CD14-positive monocyte (primary cell): ENCODE data around the gene LAG3. TPM values are rescaled to one million over a fixed set of nuclear protein-coding genes. Genes with fewer than 3 reads are reported as not detected.

ENCODE experiments used
- DNase-seq, 3 donors: peaks; one replicate each; pipeline ENCODE4 v3.0.0-alpha.2; 2011 to 2022
- H2AFZ ChIP-seq: 2 replicates; pipeline ENCODE4 v1.6.0; 2012; ENCODE audit warnings: mild to moderate bottlenecking, low read depth, low read length, inconsistent platforms; ENCODE audit not compliant: insufficient read depth, poor library complexity, severe bottlenecking
- H3K27ac ChIP-seq, 2 donors: 1 replicate in 1 of 2; 2 replicates in 1 of 2; pipeline ENCODE4 v1.5.1; 2012 to 2013; ENCODE audit warnings: low read length in 2 of 2, control low read depth in 1 of 2, inconsistent platforms in 1 of 2, low read depth in 1 of 2, mild to moderate bottlenecking in 1 of 2
- H3K27me3 ChIP-seq, 2 donors: one replicate each; pipeline versions ENCODE4 v1.6.0 to v1.6.1; 2011 to 2013; ENCODE audit warnings: low read length in 2 of 2; ENCODE audit not compliant: control insufficient read depth in 2 of 2, insufficient read depth in 2 of 2
- H3K36me3 ChIP-seq, 2 donors: replicated peaks in 1 of 2; 1 replicate in 1 of 2; 2 replicates in 1 of 2; pipeline versions ENCODE4 v1.5.1 to v1.6.1; 2012 to 2013; ENCODE audit warnings: low read length in 2 of 2, control low read depth in 1 of 2, inconsistent platforms in 1 of 2, mild to moderate bottlenecking in 1 of 2; ENCODE audit not compliant: insufficient read depth in 2 of 2, control insufficient read depth in 1 of 2
- H3K4me1 ChIP-seq, 2 donors: 1 replicate in 1 of 2; 2 replicates in 1 of 2; pipeline versions ENCODE4 v1.5.1 to v1.6.1; 2012 to 2013; ENCODE audit warnings: low read length in 2 of 2, control low read depth in 1 of 2, inconsistent platforms in 1 of 2, mild to moderate bottlenecking in 1 of 2, moderate library complexity in 1 of 2; ENCODE audit not compliant: insufficient read depth in 2 of 2, control insufficient read depth in 1 of 2
- H3K4me2 ChIP-seq: replicated peaks from 2 replicates; pipeline ENCODE3; 2012; ENCODE audit warnings: low read length, moderate library complexity, mild to moderate bottlenecking; ENCODE audit not compliant: poor library complexity, severe bottlenecking; ENCODE audit errors: extremely low read depth
- H3K4me3 ChIP-seq, 3 experiments: fragments of 200-600 bp in 1 of 3; sonication (generic) in 1 of 3; replicated peaks in 1 of 3; 1 replicate in 2 of 3; 2 replicates in 1 of 3; pipeline ENCODE4 v1.5.1; 2011 to 2013; ENCODE audit warnings: low read length in 3 of 3, mild to moderate bottlenecking in 3 of 3, control low read depth in 2 of 3, low read depth in 2 of 3, inconsistent platforms in 1 of 3, moderate library complexity in 1 of 3
- H3K79me2 ChIP-seq: 2 replicates; pipeline ENCODE4 v1.6.0; 2012; ENCODE audit warnings: mild to moderate bottlenecking, control low read depth, inconsistent platforms, low read length, moderate library complexity; ENCODE audit not compliant: insufficient read depth
- H3K9ac ChIP-seq: 2 replicates; pipeline ENCODE4 v1.6.0; 2017; ENCODE audit warnings: low read length, mild to moderate bottlenecking; ENCODE audit not compliant: insufficient read depth, poor library complexity, severe bottlenecking
- H3K9me3 ChIP-seq, 2 donors: replicated peaks in 1 of 2; 1 replicate in 1 of 2; 2 replicates in 1 of 2; pipeline versions ENCODE4 v1.5.1 to v1.6.1; 2012 to 2013; ENCODE audit warnings: low read length in 2 of 2, control low read depth in 1 of 2; ENCODE audit not compliant: control insufficient read depth in 1 of 2, insufficient read depth in 1 of 2
- H4K20me1 ChIP-seq: 2 replicates; pipeline ENCODE4 v1.6.0; 2012; ENCODE audit warnings: mild to moderate bottlenecking, low read length, control low read depth, moderate library complexity; ENCODE audit not compliant: insufficient read depth
- H3K27ac Mint-ChIP-seq, 7 donors: one replicate each; pipeline ENCODE4 v1.8.0; 2020; ENCODE audit warnings: mild to moderate bottlenecking in 7 of 7, mixed read lengths in 7 of 7, moderate library complexity in 6 of 7, inconsistent platforms in 2 of 7
- H3K27me3 Mint-ChIP-seq, 3 donors: one replicate each; pipeline ENCODE4 v1.8.0; 2021 to 2022; ENCODE audit warnings: low read depth in 3 of 3, mild to moderate bottlenecking in 3 of 3, mixed read lengths in 3 of 3, moderate library complexity in 3 of 3, inconsistent platforms in 1 of 3
- H3K36me3 Mint-ChIP-seq, 2 donors: one replicate each; pipeline ENCODE4 v1.8.0; 2020; ENCODE audit warnings: mixed read lengths in 2 of 2, inconsistent platforms in 1 of 2, mild to moderate bottlenecking in 1 of 2
- H3K4me1 Mint-ChIP-seq: one replicate; pipeline ENCODE4 v1.8.0; 2020; ENCODE audit warnings: mild to moderate bottlenecking, mixed read lengths
- H3K4me3 Mint-ChIP-seq, 2 donors: one replicate each; pipeline ENCODE4 v1.8.0; 2020; ENCODE audit warnings: mild to moderate bottlenecking in 2 of 2, mixed read lengths in 2 of 2, moderate library complexity in 1 of 2
- H3K9me3 Mint-ChIP-seq, 7 donors: one replicate each; pipeline ENCODE4 v1.8.0; 2020 to 2022; ENCODE audit warnings: mixed read lengths in 7 of 7, mild to moderate bottlenecking in 6 of 7, moderate library complexity in 6 of 7, inconsistent platforms in 2 of 7
- WGBS: methylation state at CpG from one replicate; pipeline ENCODE4 v1.1.5; 2013; ENCODE audit warnings: missing lambda C conversion rate; ENCODE audit not compliant: insufficient coverage; 5-methylcytosine and 5-hydroxymethylcytosine counted together
- intact Hi-C, 2 donors: fragments of 100-400 bp; cut with micrococcal nuclease; formaldehyde crosslinking; loops; one replicate each; pipeline versions ENCODE4 v1.15.0 to v1.15.1; 2023
- polyA plus RNA-seq, 3 donors: library from polyadenylated mRNA; depleted of rRNA in 1 of 3; unstranded in 2 of 3; stranded (reverse) in 1 of 3; fragments of 300-500 nt in 2 of 3; fragments of >200 nt in 1 of 3; fragmentation: Illumina TruSeq in 2 of 3; gene quantifications; 1 replicate in 2 of 3; 2 replicates in 1 of 3; pipeline ENCODE4 v1.2.3, GENCODE V29; 2012 to 2021
- TF ChIP-seq, protein P1 (sequence below): fragments of 200-600 bp; IDR thresholded peaks from one replicate; pipeline ENCODE4 v1.8.0; 2022; ENCODE audit warnings: antibody characterized with exemption, mild to moderate bottlenecking

The LAG3 gene
- polyA plus RNA-seq, 3 donors: 0.04 TPM; not detected in 2

DNA sequence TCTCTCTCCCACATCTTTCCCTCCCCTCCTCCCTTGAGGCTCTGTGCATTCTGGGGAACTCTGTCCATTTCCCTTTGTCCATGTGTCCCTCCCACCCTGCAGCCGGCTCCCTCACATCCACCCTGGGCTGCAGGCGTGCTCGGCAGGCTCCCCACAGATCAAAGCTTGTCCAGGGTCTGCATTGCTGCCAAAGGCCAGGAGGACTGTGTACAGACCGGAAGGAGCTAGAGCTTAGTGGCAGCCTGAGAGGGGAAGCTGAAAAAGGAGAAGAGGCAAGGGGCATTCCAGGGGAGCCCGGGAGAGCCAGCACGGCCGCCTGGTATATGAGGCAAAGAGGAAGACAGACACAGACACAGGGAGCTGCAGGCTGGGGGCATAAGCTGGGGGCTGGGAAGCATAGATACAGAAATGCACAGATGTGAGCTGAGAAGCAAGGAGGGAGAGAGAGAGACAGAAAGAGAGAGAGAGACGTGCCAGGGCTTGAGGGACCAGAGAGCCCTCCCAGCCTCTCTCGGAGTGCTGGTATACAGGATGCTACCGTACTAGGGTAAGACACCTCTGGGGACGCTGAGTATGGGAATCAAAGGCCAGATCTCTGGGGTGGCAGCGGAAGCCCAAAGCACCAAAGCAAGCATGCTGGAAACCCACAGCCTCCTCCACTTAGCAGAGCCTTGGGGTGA lies 20.3 kb downstream of the LAG3 start:
- peak overlapping the region; percentile 83 for H2AFZ ChIP-seq
- intact Hi-C loops: loop anchor here (5.0 kb wide), 2 partner anchors 35 to 40 kb away; partner anchors contain the start of genes MLF2 (in 1 of the 2) and P3H3 (in 1 of the 2)
- peaks cover 50% of the 10 kb centered on the region for H4K20me1 ChIP-seq
- peaks cover 50 to 57% of the 10 kb centered on the region in 2 donors for H3K4me1 ChIP-seq
- 3% methylated on average over 9 of the region's 12 CpGs for WGBS
- H3K36me3 Mint-ChIP-seq: peaks cover 39 to 43% of the 10 kb centered on the region in 2 donors
- DNase-seq: peak; percentile 82 to 90 (median 87)
- H3K4me3 ChIP-seq: peak overlapping the region; percentile 65 to 97 (median 96)
- TF ChIP-seq, protein P1, sequence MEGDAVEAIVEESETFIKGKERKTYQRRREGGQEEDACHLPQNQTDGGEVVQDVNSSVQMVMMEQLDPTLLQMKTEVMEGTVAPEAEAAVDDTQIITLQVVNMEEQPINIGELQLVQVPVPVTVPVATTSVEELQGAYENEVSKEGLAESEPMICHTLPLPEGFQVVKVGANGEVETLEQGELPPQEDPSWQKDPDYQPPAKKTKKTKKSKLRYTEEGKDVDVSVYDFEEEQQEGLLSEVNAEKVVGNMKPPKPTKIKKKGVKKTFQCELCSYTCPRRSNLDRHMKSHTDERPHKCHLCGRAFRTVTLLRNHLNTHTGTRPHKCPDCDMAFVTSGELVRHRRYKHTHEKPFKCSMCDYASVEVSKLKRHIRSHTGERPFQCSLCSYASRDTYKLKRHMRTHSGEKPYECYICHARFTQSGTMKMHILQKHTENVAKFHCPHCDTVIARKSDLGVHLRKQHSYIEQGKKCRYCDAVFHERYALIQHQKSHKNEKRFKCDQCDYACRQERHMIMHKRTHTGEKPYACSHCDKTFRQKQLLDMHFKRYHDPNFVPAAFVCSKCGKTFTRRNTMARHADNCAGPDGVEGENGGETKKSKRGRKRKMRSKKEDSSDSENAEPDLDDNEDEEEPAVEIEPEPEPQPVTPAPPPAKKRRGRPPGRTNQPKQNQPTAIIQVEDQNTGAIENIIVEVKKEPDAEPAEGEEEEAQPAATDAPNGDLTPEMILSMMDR: no peak
- H3K9ac ChIP-seq: peak overlapping the region; percentile 75
- H3K27me3 ChIP-seq: no peaks in the 10 kb centered on the region
- H3K9me3 Mint-ChIP-seq: peaks cover 0 to 2% (median 0%) of the 10 kb centered on the region in 7 donors
- H3K27me3 Mint-ChIP-seq: peaks cover 0 to 2% (median 0%) of the 10 kb centered on the region in 3 donors
- H3K4me2 ChIP-seq: peak overlapping the region; percentile 85
- peak overlapping the region; percentile 94 to 100 for H3K4me3 Mint-ChIP-seq
- no peaks in the 10 kb centered on the region for H3K9me3 ChIP-seq
- peak overlapping the region; percentile 96 to 99 (median 98) for H3K27ac Mint-ChIP-seq
- peaks cover 25 to 36% of the 10 kb centered on the region in 2 donors for H3K36me3 ChIP-seq
- H3K27ac ChIP-seq: peak overlapping the region; percentile 94
- peaks cover 56% of the 10 kb centered on the region for H3K4me1 Mint-ChIP-seq
- peaks cover 75% of the 10 kb centered on the region for H3K79me2 ChIP-seq

DNA sequence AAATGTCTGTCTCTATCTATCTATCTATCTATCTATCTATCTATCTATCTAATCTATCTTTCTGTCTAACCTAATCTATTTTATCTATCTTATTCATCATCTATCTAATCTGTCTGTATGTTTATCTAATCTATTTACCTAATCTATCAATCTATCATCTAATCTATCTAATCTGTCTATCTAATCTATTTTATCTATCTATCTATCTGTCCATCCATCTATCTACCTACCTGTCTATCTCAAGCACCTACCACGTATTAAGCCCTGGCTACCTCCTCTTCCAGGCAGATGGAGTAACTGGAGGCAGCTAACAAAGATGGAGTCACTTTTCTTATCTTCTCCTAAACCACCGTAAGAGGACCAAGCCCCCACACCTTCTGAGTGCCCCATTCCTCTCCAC lies 22.8 kb downstream of the LAG3 start:
- H3K27ac ChIP-seq: peak overlapping the region in 1 of 2 donors; percentile 23
- no peak overlapping the region for H3K9ac ChIP-seq

More for the DNA sequence above, 22.8 kb downstream of the LAG3 start:
- Mint-ChIP-seq H3K9me3 (peaks cover 0 to 2% (median 0%) of the 10 kb centered on the region in 7 donors), H3K27me3 (peaks cover 0 to 2% (median 1%) of the 10 kb centered on the region in 3 donors), H3K4me1 (peaks cover 41% of the 10 kb centered on the region), H3K4me3 (no peak overlapping the region), H3K36me3 (peaks cover 56 to 65% of the 10 kb centered on the region in 2 donors), H3K27ac (no peak overlapping the region)
- Histone ChIP-seq H4K20me1 (peaks cover 74% of the 10 kb centered on the region), H3K79me2 (peaks cover 66% of the 10 kb centered on the region), H3K4me1 (peaks cover 34 to 38% of the 10 kb centered on the region in 2 donors), H3K4me2 (no peak overlapping the region), H3K36me3 (peaks cover 36 to 58% of the 10 kb centered on the region in 2 donors), H3K9me3 (no peaks in the 10 kb centered on the region), H3K4me3 (no peak overlapping the region), H3K27me3 (no peaks in the 10 kb centered on the region), H2AFZ (no peak overlapping the region)
- WGBS: no CpG with 5 or more reads among the region's 2 CpGs
- TF ChIP-seq, protein P1: no peak
- DNase-seq: no peak
- intact Hi-C loops: no loop called here
